Trophoblast cell (in vitro differentiated cells and primary cell): ENCODE data around the gene TMEM132C.
A peak's percentile ranks its signal among the peaks of the same experiment; 100 is the strongest.

Experiments
- DNase-seq, 2 donors: peaks; one replicate each; pipeline ENCODE4 v3.0.0-alpha.2; 2016
- H2AFZ ChIP-seq: 2 replicates; pipeline ENCODE4 v1.6.1; 2013; ENCODE audit warnings: low read length, moderate library complexity, mild to moderate bottlenecking; ENCODE audit not compliant: insufficient read depth, poor library complexity
- H2AK5ac ChIP-seq: 2 replicates; pipeline ENCODE4 v1.6.1; 2013; ENCODE audit warnings: mild to moderate bottlenecking, low read length
- H2BK120ac ChIP-seq: 2 replicates; pipeline ENCODE4 v1.6.1; 2013; ENCODE audit warnings: low read length, mild to moderate bottlenecking, moderate library complexity; ENCODE audit not compliant: insufficient read depth, poor library complexity
- H2BK12ac ChIP-seq: 2 replicates; pipeline ENCODE4 v1.6.1; 2013; ENCODE audit warnings: mild to moderate bottlenecking, low read length, moderate library complexity
- H2BK5ac ChIP-seq: 2 replicates; pipeline ENCODE4 v1.6.1; 2013; ENCODE audit warnings: low read length, low read depth, moderate library complexity, mild to moderate bottlenecking; ENCODE audit not compliant: poor library complexity
- H3K14ac ChIP-seq: 2 replicates; pipeline ENCODE4 v1.6.1; 2013; ENCODE audit warnings: mild to moderate bottlenecking, low read length
- H3K18ac ChIP-seq: 2 replicates; pipeline ENCODE4 v1.6.1; 2013; ENCODE audit warnings: mild to moderate bottlenecking, low read length
- H3K23ac ChIP-seq: 2 replicates; pipeline ENCODE4 v1.6.1; 2013; ENCODE audit warnings: low read length
- H3K27ac ChIP-seq: 2 replicates; pipeline ENCODE4 v1.5.1; 2013; ENCODE audit warnings: low read depth, mild to moderate bottlenecking, inconsistent platforms, low read length, moderate library complexity
- H3K27me3 ChIP-seq: 2 replicates; pipeline ENCODE4 v1.6.1; 2013; ENCODE audit warnings: inconsistent platforms, mild to moderate bottlenecking, low read length, moderate library complexity; ENCODE audit not compliant: insufficient read depth
- H3K36me3 ChIP-seq, 2 experiments: 1 replicate in 1 of 2; 2 replicates in 1 of 2; pipeline ENCODE4 v1.6.1; 2013; ENCODE audit warnings: low read length in 2 of 2, mild to moderate bottlenecking in 2 of 2, moderate library complexity in 1 of 2; ENCODE audit not compliant: insufficient read depth in 2 of 2, control insufficient read depth in 1 of 2
- H3K4ac ChIP-seq: 2 replicates; pipeline ENCODE4 v1.6.1; 2013; ENCODE audit warnings: low read depth, mild to moderate bottlenecking, low read length, moderate library complexity
- H3K4me1 ChIP-seq, 2 experiments: 1 replicate in 1 of 2; 2 replicates in 1 of 2; pipeline ENCODE4 v1.6.1; 2013; ENCODE audit warnings: low read length in 2 of 2, mild to moderate bottlenecking in 2 of 2, moderate library complexity in 1 of 2; ENCODE audit not compliant: insufficient read depth in 2 of 2, control insufficient read depth in 1 of 2
- H3K4me2 ChIP-seq: 2 replicates; pipeline ENCODE4 v1.6.1; 2013; ENCODE audit warnings: inconsistent platforms, mild to moderate bottlenecking, low read length, moderate library complexity
- H3K4me3 ChIP-seq: 2 replicates; pipeline ENCODE4 v1.5.1; 2013; ENCODE audit warnings: mild to moderate bottlenecking, low read depth, low read length, inconsistent platforms
- H3K79me1 ChIP-seq: one replicate; pipeline ENCODE4 v1.6.1; 2013; ENCODE audit warnings: low read length
- H3K79me2 ChIP-seq: 2 replicates; pipeline ENCODE4 v1.6.1; 2013; ENCODE audit warnings: low read length, mild to moderate bottlenecking; ENCODE audit not compliant: control insufficient read depth, insufficient read depth, poor library complexity
- H3K9ac ChIP-seq: 2 replicates; pipeline ENCODE4 v1.6.1; 2013; ENCODE audit warnings: mild to moderate bottlenecking, low read length
- H3K9me3 ChIP-seq: 2 replicates; pipeline ENCODE4 v1.6.1; 2013; ENCODE audit warnings: low read depth, mild to moderate bottlenecking, control low read depth, inconsistent platforms, low read length; ENCODE audit not compliant: insufficient read depth
- H4K12ac ChIP-seq: 2 replicates; pipeline ENCODE4 v1.6.1; 2013; ENCODE audit warnings: low read depth, mild to moderate bottlenecking, low read length, moderate library complexity
- H4K8ac ChIP-seq: 2 replicates; pipeline ENCODE4 v1.6.1; 2013; ENCODE audit warnings: low read depth, mild to moderate bottlenecking, low read length, moderate library complexity
- H4K91ac ChIP-seq: one replicate; pipeline ENCODE4 v1.6.1; 2013; ENCODE audit warnings: low read depth, mild to moderate bottlenecking, low read length, moderate library complexity
- WGBS: extraction: QIAGEN DNeasy Blood & Tissue Kit; methylation state at CpG from one replicate; pipeline ENCODE4 v1.1.7; 2013; ENCODE audit warnings: missing lambda C conversion rate; ENCODE audit not compliant: insufficient read length, insufficient coverage; ENCODE audit errors: extremely low coverage; 5-methylcytosine and 5-hydroxymethylcytosine counted together

TMEM132C gene

GRCh38 chr12:128365032-128365431, 98.1 kb downstream of the TMEM132C start:
- Histone ChIP-seq H3K14ac (no peak overlapping the region), H3K4me2 (no peak overlapping the region), H3K18ac (no peak overlapping the region), H2BK12ac (no peak overlapping the region), H3K36me3 (no peaks in the 10 kb centered on the region), H3K79me2 (no peaks in the 10 kb centered on the region), H3K79me1 (no peaks in the 10 kb centered on the region), H2BK120ac (no peak overlapping the region), H3K27ac (no peak overlapping the region), H3K23ac (no peak overlapping the region), H2BK5ac (no peak overlapping the region), H3K9ac (no peak overlapping the region), H4K12ac (no peak overlapping the region), H3K27me3 (peaks cover 2% of the 10 kb centered on the region), H4K91ac (no peak overlapping the region), H2AK5ac (no peak overlapping the region), H3K4ac (no peak overlapping the region), H3K4me3 (no peak overlapping the region), H3K9me3 (no peaks in the 10 kb centered on the region), H2AFZ (no peak overlapping the region), H3K4me1 (no peaks in the 10 kb centered on the region), H4K8ac (no peak overlapping the region)
- no CpG with 5 or more reads among the region's 6 CpGs for WGBS
- DNase-seq = no peak

GRCh38 chr12:128365651-128366231, 98.8 kb downstream of the TMEM132C start:
- Histone ChIP-seq H3K27me3 (peaks cover 2% of the 10 kb centered on the region), H3K4ac (no peak overlapping the region), H3K23ac (no peak overlapping the region), H3K79me2 (no peaks in the 10 kb centered on the region), H3K4me1 (no peaks in the 10 kb centered on the region), H3K4me3 (no peak overlapping the region), H3K36me3 (no peaks in the 10 kb centered on the region), H2AK5ac (no peak overlapping the region), H2BK120ac (no peak overlapping the region), H2BK12ac (no peak overlapping the region), H4K91ac (no peak overlapping the region), H2AFZ (no peak overlapping the region), H3K9me3 (no peaks in the 10 kb centered on the region), H3K4me2 (peak overlapping the region; percentile 61), H3K79me1 (no peaks in the 10 kb centered on the region), H3K14ac (no peak overlapping the region), H3K27ac (no peak overlapping the region), H3K18ac (no peak overlapping the region), H4K8ac (no peak overlapping the region), H2BK5ac (no peak overlapping the region), H3K9ac (no peak overlapping the region), H4K12ac (no peak overlapping the region)
- no peak for DNase-seq
- WGBS = no CpG with 5 or more reads among the region's 26 CpGs

GRCh38 chr12:128367961-128368360, 101.0 kb downstream of the TMEM132C start:
- Histone ChIP-seq H4K12ac (no peak overlapping the region), H3K4me2 (no peak overlapping the region), H3K79me1 (no peaks in the 10 kb centered on the region), H3K4ac (no peak overlapping the region), H2BK120ac (no peak overlapping the region), H3K27ac (no peak overlapping the region), H3K9me3 (no peaks in the 10 kb centered on the region), H3K14ac (no peak overlapping the region), H2BK5ac (no peak overlapping the region), H3K27me3 (peaks cover 2% of the 10 kb centered on the region), H4K8ac (no peak overlapping the region), H3K23ac (no peak overlapping the region), H3K18ac (no peak overlapping the region), H2AFZ (no peak overlapping the region), H3K9ac (no peak overlapping the region), H3K4me1 (no peaks in the 10 kb centered on the region), H2AK5ac (no peak overlapping the region), H3K4me3 (no peak overlapping the region), H3K79me2 (no peaks in the 10 kb centered on the region), H2BK12ac (no peak overlapping the region), H3K36me3 (no peaks in the 10 kb centered on the region), H4K91ac (no peak overlapping the region)
- DNase-seq = no peak
- WGBS = no CpG with 5 or more reads among the region's 7 CpGs

GRCh38 chr12:128381541-128381940, 114.6 kb downstream of the TMEM132C start:
- Histone ChIP-seq H3K18ac (no peak overlapping the region), H3K79me1 (no peaks in the 10 kb centered on the region), H4K8ac (no peak overlapping the region), H2AK5ac (no peak overlapping the region), H3K9me3 (peaks cover 4% of the 10 kb centered on the region), H2BK5ac (no peak overlapping the region), H3K36me3 (no peaks in the 10 kb centered on the region), H2AFZ (no peak overlapping the region), H3K79me2 (no peaks in the 10 kb centered on the region), H4K12ac (no peak overlapping the region), H3K4me1 (no peaks in the 10 kb centered on the region), H3K4me2 (no peak overlapping the region), H3K14ac (no peak overlapping the region), H4K91ac (no peak overlapping the region), H2BK120ac (no peak overlapping the region), H3K27ac (no peak overlapping the region), H3K23ac (no peak overlapping the region), H3K27me3 (no peaks in the 10 kb centered on the region), H2BK12ac (no peak overlapping the region), H3K4ac (no peak overlapping the region), H3K9ac (no peak overlapping the region), H3K4me3 (no peak overlapping the region)
- no peak for DNase-seq
- WGBS = no CpG with 5 or more reads among the region's 12 CpGs
